ENCODE data around the gene USP22. TPM values are rescaled to one million over a fixed set of nuclear protein-coding genes. Genes with fewer than 3 reads are reported as not detected.

The USP22 gene
- total and polyA plus RNA-seq, 2 of the 4 experiments (the other 2 are of a cell fraction) = 161 to 319 TPM

- Histone ChIP-seq H3K36me3 (ENCODE audit: control insufficient read depth, insufficient read depth, low read length) (no peaks in the 10 kb centered on the region), H3K4me1 (ENCODE audit: control insufficient read depth, insufficient read depth, low read length) (peaks cover 2% of the 10 kb centered on the region; the same call in 1 of the 2 replicates), H2AK5ac (ENCODE audit: low read depth, low read length) (no peak overlapping the region), H3K9ac (ENCODE audit: low read depth, low read length) (no peak overlapping the region), H4K20me1 (ENCODE audit: insufficient read depth, low read length) (no peaks in the 10 kb centered on the region), H2BK120ac (ENCODE audit: low read depth, low read length) (no peak overlapping the region), H4K91ac (ENCODE audit: insufficient read depth, low read depth, low read length) (no peak overlapping the region), H2AFZ (replicated peaks; ENCODE audit: low read length, poor library complexity) (no peak overlapping the region), H3K9me3 (ENCODE audit: control insufficient read depth, insufficient read depth, low read length) (no peaks in the 10 kb centered on the region), H4K5ac (ENCODE audit: low read depth, low read length) (no peak overlapping the region), H3K4me2 (ENCODE audit: low read depth, low read length) (no peak overlapping the region), H2BK5ac (ENCODE audit: low read depth, low read length, poor library complexity, severe bottlenecking) (no peak overlapping the region), H4K8ac (ENCODE audit: low read depth in 2 of 2, low read length in 2 of 2) (no peak overlapping the region), H2BK15ac (ENCODE audit: low read depth, low read length) (no peak overlapping the region), H3K4ac (ENCODE audit: low read depth, low read length) (no peak overlapping the region), H3K27me3 (ENCODE audit: control insufficient read depth, insufficient read depth, low read length) (peaks cover 21% of the 10 kb centered on the region), H3K18ac (ENCODE audit: low read depth, low read length) (no peak overlapping the region), H3K79me1 (ENCODE audit: low read depth in 1 of 2, low read length in 2 of 2) (no peaks in the 10 kb centered on the region), H2AK9ac (replicated peaks; ENCODE audit: low read depth, low read length, poor library complexity) (no peak overlapping the region), H3K23ac (ENCODE audit: low read depth, low read length) (no peak overlapping the region), H3K4me3 (ENCODE audit: insufficient read depth, low read depth, low read length) (no peak overlapping the region), H3K14ac (replicated peaks; ENCODE audit: low read depth, low read length) (no peak overlapping the region), H3K56ac (ENCODE audit: extremely low read depth, insufficient read depth, low read length) (no peak overlapping the region), H3K27ac (ENCODE audit: insufficient read depth, low read length) (no peak overlapping the region), H3K9me1 (ENCODE audit: insufficient read depth, low read length) (no peaks in the 10 kb centered on the region), H2BK20ac (ENCODE audit: low read depth, low read length) (no peak overlapping the region)
- ChIA-PET POLR2A (ENCODE audit: unreplicated experiment) (no interaction called here), CTCF (no interaction called here)
- no peak for TF ChIP-seq FOS (IDR thresholded peaks at IDR 0.05; ENCODE audit: low read depth, low read length)
- TF ChIP-seq CHD1 (IDR thresholded peaks at IDR 0.05; ENCODE audit: low read depth, low read length) = no peak
- TF ChIP-seq MAFK (IDR thresholded peaks at IDR 0.05; ENCODE audit: low read depth, low read length) = no peak
- no peak for TF ChIP-seq BHLHE40 (IDR thresholded peaks at IDR 0.05; ENCODE audit: low read depth, low read length)
- no peak for TF ChIP-seq NFE2L2 (IDR thresholded peaks at IDR 0.05; ENCODE audit: low read depth, low read length)
- no peak for TF ChIP-seq RAD21 (IDR thresholded peaks at IDR 0.05; ENCODE audit: low read length)
- no peak for TF ChIP-seq MAZ (IDR thresholded peaks at IDR 0.05; ENCODE audit: borderline replicate concordance, low read depth, low read length)
- TF ChIP-seq ELK1 (IDR thresholded peaks at IDR 0.05; ENCODE audit: borderline replicate concordance, low read depth, low read length) = no peak
- TF ChIP-seq RFX5 (IDR thresholded peaks at IDR 0.05; ENCODE audit: low read depth, low read length) = no peak
- TF ChIP-seq CTCF (conservative IDR thresholded peaks at IDR 0.05; ENCODE audit: low read depth, low read length) = no peak
- no peak for TF ChIP-seq SMC3 (IDR thresholded peaks at IDR 0.05; ENCODE audit: low read depth, low read length)
- no peak for TF ChIP-seq RCOR1 (IDR thresholded peaks at IDR 0.05; ENCODE audit: insufficient replicate concordance, low read length)
- no peak for TF ChIP-seq POLR2A (IDR thresholded peaks at IDR 0.05; ENCODE audit: low read depth, low read length)
- 87% methylated on average over 4 of the region's 11 CpGs; no CpG with 5 or more reads in 1 of the 2 experiments for WGBS, 2 experiments (ENCODE audit: extremely low coverage in 2 of 2, insufficient read length in 1 of 2)
- in situ Hi-C loops (cut with MboI; ENCODE audit: low sequenced_read_pairs) = no loop called here
- intact Hi-C loops (cut with micrococcal nuclease) = no loop called here
- DNase-seq (no peak), ATAC-seq (ENCODE audit: low read depth) (no peak)
- no TSS peak for BruUV-seq (replicated peaks)
- dilution Hi-C loops (cut with HindIII; ENCODE audit: low sequenced_read_pairs, unreplicated experiment) = no loop called here
These were observed 32.9 kb upstream of the USP22 start for GRCh38 chr17:21075739-21076085.
